HG03060 (cell line): ENCODE results near the gene C6orf89.

Experiments
- ATAC-seq: cut with Tn5 transposase; IDR thresholded peaks from one replicate; pipeline ENCODE4 v1.9.1; 2021; ENCODE audit warnings: low read depth, moderate number of reproducible peaks; ENCODE audit not compliant: unreplicated experiment

C6orf89 gene, protein sequence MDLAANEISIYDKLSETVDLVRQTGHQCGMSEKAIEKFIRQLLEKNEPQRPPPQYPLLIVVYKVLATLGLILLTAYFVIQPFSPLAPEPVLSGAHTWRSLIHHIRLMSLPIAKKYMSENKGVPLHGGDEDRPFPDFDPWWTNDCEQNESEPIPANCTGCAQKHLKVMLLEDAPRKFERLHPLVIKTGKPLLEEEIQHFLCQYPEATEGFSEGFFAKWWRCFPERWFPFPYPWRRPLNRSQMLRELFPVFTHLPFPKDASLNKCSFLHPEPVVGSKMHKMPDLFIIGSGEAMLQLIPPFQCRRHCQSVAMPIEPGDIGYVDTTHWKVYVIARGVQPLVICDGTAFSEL

DNA sequence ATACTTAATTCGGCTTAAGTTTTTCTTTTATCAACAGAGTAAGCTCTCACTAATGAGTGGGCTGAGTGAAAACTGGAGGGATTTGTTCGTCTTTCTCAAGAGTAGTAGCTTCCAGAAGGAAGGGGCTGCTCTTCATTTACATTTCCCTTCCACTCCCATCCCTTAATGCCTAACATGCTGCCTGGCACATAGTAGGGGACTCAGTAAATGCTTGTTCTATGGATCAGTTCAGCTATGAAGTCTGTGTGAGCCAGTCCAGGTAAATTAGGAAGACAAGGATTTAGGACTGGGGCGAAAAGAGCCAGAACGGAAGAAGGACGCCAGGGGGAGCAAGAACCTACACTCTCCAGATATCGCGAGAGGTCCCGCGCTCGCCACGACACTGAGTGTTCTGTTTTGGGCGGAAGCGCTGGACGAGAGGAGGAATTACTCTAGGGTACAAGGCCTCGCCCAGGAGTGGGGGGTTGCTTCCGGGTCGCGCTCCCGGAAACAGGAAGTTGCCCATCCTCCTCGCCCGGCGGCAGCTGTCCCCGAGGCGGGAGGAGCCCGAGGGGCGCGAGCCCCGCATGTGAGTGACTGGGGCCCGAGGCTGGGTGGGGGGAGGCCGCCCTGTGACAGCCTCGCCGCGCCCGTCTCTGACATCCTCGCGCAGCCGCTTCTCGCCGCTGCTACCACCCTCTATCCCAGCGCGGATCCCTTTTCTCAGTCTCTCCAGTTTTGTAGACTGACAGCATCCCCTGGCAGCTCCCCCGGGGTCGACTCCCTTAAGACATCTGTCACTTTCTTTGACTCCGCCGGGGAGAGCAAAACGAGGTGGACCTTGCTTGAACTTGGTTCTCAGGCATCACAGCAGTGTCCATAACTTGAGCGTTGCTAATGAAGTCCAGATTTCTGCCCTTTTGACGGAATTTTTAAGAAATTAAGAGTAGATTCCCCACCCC is at the start of gene C6orf89:
C6orf89 (plus strand) TSS at position 492 of the 941 bp plus-strand sequence. CDS start 13,493 bp downstream, outside the sequence.
- peak; percentile 90 for ATAC-seq

DNA sequence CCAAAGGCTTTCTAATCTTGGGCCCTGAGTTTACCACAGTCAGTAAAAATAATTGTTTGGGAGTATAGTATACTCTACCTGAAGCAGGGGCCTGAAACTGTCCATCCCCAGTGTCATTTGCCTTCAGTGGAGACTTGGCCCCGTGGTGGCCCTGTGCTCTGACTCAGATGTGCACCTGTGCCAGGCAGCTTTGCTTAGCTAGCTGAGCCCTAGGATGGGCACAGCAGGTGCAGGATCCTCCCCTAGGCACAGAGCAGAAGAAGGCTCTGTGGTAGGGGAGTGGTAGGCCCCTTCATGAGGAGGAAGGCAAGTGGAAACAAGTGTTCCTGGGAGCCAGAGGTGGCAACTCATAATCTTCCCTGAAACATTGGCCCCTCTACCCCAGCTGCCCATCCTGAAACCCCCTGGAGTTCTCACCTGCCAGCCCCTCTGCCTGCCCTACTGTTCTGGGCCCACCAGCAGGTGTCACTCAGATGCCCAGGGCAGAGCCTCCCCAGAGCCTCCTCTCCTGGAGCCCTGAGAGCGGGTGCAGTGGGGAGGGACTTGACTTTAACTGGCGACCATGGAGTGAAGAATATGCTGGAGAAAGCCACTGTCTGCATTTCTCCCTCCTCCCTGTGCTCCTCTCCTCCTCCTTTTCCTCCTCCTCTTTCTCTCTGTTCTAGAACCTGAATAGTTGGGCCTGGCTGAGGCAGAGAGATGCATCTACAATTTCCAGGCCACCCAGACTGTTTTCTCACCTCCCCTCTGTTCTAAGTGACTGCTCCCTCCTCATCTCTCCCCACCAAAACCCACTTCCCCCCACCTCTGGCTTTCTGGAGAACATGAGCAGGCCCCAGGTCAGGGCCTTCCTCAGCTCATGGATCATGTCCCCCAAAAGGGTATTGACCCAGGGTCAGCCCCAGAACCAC is 49.4 kb upstream of the C6orf89 start:
- no peak for ATAC-seq

DNA sequence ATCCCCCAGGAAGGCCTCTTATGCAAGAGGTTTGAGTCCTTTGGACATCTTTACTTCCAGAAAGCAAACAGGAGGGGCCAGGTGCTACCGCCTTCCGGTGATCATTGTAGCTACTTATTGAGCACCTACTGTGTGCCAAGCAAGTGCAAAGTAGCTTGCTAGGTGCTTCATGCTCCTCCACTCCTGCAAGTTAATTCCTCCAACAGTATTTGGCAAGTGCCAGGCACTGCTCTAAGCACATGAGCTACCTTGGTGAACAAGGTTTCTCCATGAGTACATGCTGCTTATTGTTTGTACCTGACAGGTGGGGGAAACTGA is 48.8 kb upstream of the C6orf89 start:
- ATAC-seq: no peak

DNA sequence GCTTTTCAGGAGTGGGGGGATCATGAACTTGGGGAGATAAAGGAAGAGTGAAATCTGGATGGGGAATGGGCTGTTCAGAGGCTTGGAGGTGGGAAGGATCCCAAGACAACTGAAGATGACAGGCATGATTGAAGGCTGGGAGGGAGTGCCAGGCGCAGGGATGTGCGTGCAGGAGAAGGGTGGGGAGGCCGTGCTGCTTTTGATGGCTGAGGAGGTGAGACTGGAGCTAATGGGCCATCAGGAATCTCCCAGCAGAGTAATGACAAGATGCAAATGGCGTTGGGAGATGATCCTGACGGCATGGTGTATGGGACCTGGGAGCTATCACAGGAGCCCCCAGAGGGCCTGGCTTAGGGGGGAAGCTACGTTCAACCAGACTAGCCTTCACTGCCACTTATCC is 48.1 kb upstream of the C6orf89 start:
- no peak for ATAC-seq

DNA sequence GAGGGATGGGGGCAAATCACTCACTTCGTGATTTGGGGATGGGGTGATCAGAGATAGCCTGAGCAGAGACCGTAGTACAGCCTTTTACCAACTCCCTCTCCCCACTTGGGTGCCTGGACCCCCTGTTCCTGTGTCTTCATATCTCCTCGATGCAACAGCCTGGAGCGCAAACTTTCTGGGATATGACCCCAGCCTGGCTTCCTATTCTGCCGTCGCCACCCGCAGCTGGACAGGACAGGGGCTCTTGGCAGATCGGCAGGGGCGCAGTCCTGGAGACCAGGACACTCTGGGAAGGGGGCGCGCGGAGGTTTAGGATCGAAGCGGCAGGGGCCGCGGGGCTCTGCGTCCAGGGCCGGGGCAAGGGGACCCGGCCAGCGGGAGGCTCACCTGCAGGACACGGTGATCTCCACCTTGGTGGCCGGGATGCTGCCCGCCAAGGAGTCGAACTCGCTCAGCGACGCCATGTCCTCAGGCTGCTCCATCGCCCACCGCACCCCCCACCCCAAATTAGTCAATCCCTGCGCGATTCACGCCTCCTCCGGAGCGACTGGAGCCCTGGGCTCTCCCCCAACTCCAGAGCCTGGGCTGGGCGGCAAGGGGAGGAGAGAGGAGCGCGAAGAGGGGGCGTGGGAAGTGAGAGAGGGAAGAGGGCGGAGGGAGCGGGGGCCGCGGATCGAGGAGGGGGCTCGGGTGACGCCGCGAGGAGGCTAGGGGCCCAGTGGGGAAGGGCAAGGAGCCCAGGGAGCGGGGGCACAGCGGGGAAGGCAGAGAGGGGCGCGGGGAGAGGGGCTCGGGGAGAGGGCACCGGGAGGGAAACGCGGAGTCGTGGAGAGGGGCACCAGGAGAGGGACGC is 46.6 kb upstream of the C6orf89 start, which contains the start of gene CPNE5:
CPNE5 (minus strand) TSS at position 549 of the 853 bp plus-strand sequence; CDS start at position 482, 67 bp downstream.
- ATAC-seq: no peak

DNA sequence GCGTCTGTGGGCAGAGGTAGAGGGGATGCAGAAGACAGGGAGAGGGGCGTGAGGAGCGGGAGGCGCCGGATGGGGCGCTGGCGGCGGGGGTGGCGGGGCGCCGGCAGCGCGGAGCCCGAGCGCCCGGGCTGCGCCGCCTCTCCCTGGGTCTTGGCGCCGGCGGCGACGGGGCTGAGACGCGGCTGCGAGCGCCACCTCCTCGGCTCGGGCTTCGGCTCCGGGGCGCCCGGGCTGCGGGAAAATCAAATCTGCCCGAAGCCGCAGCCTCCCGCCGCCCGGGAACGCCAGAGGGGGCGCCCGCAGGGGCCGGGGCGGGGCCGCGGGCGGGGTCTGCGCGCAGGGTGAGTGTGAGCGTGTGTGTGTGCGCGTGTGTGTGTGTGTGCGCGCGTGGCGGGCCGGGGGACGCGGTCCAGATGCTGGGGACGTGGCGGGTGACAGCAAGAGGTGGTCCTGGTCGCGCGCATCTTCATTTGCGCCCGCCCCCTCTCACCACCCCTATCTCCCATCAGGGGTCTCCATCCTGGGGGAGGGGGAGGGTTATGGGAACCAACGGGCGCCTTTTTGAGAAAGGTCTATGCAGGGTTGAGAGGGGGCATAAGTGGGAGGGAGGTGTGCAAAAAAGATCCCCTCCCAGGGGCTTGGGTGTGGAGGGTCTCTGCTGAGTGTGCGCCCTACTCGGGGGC is 45.9 kb upstream of the C6orf89 start:
- no peak for ATAC-seq

DNA sequence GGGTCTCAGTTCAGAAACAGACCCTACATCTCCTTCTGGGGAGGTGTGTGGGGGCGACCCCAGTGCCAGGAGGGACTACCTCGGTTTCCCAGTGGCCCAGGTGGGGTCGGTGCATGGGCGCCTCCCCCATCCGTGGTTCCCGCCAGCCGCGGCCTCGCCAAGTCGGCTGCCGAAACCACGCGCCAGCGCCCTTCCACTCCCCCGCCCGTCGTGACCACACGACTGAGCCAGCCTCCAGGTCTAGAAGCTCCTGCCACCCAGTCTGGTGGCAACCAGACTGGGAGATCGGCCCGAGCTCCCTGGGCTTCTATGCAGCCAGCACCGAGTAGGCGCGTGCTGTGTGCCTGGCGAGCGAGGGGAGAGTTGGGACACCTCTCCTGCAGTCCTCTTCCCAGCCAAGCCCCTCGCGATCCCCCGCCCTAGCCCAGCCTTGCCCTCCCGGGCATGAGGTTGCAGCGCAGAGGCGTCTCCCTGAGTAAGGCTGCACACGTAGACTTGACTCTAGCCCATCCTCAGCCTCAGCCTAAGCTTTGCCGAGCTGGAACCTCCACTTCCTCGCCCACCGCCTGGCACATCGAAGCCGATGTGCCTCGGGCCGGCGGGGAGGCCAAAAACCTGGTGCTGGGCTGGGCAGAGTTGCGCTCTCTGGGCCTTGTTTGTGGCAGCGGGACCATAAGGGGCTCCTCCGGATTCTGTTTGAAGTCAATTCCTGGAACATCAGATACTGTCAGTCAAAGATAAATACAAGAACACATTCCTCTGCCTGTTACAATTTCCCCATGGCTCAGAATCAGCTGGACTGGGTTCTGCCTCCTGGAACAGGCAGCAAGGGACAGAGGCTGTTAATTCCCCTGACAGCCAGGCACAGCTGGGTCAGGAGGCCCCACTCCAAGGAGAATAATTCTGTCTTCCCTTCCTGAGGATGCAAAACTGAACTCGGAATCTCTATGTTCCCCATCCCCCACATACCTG is 45.0 kb upstream of the C6orf89 start:
- no peak for ATAC-seq

DNA sequence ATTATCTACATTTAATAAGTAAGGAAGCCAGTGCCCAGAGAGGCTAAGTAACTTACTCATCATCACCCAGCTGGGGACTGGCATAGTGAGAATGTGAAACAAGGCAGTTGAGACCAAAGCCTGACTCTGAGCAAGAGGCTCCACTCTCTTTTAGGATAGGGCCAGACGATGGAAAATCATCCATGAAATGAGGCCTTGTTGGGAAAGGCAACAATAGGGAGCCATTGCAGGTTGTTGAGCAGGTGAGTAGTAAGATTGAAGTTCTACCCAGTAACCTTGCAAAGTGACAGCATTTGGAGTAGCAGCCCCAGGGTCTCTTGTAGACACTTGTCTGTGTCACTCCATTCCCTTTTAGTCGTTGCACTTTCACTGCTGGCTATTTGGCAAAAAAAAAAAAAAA is 44.0 kb upstream of the C6orf89 start:
- ATAC-seq: no peak

DNA sequence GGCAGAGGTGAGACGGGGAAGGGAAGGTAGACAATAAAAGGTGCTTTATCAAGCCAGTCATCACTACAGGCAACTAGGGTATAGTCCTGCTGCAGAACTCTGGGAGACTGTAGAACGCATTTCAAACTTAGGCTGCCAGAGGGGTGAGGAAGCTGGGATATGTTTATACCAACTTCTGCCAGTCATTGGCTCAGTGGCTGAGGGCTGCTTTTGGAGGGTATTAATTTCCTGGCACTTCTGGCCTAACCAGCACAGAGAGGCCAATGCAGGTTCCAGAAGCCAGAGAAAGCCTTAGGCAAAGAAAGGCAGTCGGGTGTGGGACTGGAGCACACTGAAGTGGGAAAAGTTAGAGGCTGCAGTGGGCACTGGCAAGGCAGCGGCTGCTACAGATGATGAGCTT is 42.6 kb upstream of the C6orf89 start:
- ATAC-seq: no peak

DNA sequence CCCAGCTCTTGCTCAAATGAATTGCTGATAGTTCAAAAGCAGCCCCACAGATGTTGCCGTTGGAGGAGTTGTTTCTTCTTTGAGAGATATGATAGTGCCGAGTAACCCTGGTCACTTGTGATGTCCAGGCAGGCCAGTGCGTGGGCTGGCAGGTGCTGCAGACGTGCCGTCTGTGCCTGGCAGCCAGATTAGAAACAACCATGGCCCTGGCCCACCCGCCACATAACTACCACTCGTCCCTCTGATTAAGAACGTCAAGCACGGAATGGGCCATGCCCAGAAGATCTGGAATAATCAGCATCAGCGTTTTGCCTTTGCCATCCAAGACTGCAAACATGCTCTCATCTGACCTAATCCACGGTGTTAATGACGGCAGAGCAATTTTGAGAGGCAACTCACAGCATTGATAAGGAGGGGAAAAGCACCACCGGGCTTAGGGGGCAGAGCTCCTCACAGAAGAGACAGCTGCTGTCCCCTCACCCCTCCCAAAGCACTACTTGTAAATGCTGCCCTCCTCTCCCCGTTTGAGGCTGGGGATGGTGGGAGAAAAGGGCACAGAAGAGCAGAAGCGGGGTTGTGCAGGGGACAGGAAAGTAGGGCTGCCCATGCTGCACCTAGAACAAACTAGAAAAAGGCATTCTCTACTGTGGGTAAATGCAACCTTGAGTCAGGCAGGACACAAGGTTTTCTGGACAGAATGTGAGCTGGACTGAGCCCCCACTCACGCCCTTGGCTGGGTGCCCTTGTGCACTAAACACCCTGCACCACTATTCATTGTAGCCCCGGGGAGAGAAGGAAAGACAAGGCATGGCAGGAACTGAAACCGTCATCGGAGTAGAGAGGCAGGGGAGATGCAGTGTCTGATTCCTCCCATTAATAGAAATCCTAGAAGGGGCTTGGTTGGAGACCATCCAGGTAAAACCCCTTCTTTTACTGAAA is 41.3 kb upstream of the C6orf89 start:
- ATAC-seq: no peak

DNA sequence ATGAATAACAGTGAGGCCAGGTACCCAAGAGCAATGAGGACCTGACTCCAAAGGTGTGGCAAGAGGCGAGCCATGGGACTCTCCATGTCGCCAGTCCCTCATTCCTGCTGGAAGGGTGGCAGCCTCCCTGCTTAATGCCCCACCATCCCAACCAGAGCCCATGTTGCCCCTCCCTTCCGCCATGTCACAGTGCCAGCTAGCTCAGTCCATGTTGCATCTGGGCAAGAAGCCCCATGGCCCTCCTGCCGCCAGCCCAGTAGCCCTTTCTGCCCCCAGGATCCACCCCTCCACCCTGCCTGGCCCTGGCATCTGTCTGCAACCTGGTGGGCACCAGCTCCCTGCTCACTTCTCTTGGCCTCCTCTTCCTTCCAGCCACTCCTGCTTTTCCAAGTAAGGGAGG is 40.5 kb upstream of the C6orf89 start:
- ATAC-seq: no peak

DNA sequence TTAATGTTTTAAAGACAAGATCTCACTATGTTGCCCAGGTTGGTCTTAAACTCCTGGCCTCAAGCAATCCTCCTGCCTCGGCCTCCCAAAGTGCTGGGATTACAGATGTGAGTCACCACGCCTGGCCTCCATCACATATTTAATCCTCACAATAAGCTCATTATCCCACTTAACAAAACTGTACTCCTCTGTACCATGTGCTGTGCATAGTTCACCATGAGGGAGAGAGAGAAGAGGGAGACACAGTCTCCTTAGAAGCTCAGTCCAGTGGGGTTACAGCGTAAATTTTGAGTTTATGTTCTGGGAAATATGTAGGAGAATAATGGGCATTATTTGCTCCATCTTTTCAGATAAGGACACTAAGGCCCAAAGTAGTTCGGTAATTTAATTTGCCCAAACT is 38.6 kb upstream of the C6orf89 start:
- ATAC-seq: no peak

DNA sequence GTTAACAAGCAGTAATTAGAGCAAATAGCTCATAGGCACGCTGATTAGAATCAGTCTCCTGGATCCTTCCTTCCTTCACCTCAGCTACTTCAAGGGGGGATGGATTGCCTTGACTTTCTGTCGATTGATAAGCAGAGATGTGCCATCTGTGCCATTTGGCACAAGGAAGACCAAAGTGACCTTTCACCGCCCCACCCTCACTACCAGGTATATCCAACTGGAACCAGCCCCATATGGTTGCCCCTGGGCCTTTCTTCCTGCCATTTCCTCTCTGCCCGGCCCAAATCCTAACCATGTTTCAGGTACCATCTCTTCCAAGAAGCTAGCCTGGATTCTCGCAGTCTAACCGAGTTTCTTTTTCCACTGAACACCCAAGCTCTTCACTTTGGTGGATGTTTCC is 37.8 kb upstream of the C6orf89 start:
- ATAC-seq: no peak

DNA sequence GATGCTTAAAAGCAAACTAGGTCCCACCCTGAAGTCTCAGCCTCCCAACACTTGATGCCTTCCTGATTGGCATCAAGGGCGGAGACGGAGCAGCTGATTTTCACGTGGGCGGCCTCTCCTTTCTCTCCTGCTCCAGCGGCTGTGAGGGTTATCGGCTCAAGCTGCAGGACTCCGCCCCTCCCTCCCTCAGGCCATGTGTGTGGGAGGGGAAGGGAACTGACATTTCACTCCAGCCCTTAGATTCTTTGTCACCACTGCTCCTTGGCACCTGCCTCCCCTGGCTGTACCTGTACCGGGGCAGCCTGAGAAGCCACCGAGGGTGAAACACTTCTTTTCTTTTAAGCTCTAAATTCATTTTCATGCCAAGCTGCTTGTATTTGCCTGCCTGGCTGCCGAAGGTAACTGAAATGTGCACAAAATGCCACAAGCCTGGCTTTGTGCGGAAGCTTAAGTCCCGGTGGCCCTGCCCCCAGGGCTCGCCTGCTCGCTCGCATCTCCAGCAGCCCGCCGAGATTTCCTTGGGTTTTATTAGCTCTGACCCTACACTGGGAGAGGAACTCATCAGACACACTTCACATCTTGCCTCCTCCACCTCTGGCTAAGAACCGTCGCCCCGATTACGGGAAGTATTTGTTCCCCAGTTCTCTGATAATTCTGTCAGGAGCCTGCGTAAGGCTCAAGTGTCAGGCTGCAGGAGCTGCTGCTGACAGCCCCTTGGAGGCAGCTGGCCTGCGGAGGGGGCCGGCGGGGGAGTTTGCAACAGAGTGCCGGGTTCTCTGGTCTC is 36.9 kb upstream of the C6orf89 start:
- ATAC-seq: no peak

DNA sequence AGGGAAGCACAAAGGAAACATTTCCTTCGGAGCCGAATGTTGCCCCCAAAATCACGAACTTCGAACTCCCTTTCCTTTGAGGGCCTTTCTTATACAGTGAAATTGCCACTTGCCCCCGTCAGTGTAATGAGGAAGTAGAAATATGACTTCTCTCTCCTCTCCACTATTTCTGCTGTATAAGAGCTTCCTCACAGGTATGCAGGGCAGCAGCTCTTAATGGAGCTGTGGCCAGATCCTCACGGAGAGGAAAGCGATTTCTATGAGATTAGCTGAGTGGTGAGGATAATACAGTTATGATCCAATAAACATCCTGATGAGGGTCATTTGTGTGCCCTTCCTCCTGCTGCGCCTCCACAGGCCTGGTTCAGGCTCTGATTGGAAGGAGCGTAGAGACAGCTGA is 35.7 kb upstream of the C6orf89 start:
- ATAC-seq: no peak

DNA sequence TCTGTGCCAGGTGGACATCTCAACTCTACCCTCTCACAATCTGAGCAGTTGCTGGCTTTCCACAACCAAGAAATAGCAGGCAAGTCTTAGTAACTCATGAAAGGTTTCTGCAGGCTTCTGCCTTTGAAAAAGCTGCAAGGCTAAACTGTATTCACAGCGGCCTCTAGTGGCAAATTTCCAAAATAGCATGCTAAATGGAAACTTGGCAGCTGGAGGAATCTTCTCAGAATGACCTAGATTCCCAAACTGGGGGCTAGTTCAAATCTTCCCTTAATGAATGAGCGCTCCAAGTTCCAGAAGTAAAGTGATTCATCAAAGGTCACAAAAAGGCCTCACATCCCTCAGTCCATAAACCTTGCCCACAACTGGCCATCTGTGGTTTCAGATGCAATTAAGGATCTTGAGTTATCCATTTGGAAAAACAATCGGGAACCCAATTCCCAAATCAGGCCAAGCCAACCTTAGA is 34.6 kb upstream of the C6orf89 start:
- ATAC-seq: no peak
